GM12873 (cell line): ENCODE data around the gene NEBL.

ENCODE experiments used
- TF ChIP-seq, protein P1 (sequence below): IDR thresholded peaks from 2 replicates; pipeline ENCODE4 v1.5.1; 2012; ENCODE audit warnings: low read depth, mild to moderate bottlenecking, moderate library complexity, low read length, control low read depth; ENCODE audit not compliant: insufficient read depth; ENCODE audit errors: missing control alignments

Gene NEBL

DNA sequence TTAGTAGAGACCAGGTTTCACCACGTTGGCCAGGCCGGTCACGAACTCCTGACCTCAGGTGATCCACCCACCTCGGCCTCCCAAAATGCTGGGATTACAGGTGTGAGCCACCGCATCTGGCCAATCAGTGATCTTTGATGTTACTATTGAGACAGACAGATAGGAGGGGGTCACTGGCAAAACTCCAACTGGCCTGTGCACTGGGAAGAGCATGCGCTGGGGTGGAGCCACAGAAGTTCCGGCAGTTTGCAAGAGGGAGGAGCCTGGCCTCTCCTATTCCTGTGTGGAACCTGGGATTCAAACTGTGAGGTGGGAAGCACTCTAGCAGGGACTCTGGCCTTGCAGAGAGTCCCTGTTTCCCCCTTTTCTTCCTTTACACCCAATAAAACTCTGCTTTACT is 60.7 kb downstream of the NEBL start:
- TF ChIP-seq, protein P1, sequence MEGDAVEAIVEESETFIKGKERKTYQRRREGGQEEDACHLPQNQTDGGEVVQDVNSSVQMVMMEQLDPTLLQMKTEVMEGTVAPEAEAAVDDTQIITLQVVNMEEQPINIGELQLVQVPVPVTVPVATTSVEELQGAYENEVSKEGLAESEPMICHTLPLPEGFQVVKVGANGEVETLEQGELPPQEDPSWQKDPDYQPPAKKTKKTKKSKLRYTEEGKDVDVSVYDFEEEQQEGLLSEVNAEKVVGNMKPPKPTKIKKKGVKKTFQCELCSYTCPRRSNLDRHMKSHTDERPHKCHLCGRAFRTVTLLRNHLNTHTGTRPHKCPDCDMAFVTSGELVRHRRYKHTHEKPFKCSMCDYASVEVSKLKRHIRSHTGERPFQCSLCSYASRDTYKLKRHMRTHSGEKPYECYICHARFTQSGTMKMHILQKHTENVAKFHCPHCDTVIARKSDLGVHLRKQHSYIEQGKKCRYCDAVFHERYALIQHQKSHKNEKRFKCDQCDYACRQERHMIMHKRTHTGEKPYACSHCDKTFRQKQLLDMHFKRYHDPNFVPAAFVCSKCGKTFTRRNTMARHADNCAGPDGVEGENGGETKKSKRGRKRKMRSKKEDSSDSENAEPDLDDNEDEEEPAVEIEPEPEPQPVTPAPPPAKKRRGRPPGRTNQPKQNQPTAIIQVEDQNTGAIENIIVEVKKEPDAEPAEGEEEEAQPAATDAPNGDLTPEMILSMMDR = no peak

DNA sequence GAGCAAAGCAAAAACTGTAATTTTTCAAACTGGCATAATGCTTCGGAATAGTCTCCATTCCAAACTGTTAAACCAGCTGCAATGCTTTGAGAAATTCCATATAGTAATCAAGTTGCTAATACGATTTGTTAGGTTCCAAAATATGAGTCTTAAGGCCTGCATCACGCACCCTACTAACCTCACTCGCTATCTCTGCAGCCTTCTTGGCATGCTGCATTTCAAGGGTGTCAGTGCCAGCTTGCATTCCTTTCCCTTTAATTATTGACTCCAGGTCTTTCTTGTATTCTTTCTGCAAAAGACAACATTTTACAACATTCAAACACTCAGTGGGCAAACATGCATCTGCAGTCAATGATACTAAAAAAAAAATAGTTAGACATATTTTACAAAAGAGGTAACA is 61.8 kb downstream of the NEBL start:
- TF ChIP-seq, protein P1 = no peak

- TF ChIP-seq, protein P1 = no peak
Measured at GRCh38 chr10:20834825-20835224, 62.3 kb downstream of the NEBL start.

GRCh38 chr10:20822825-20823224 is 74.3 kb downstream of the NEBL start:
- TF ChIP-seq, protein P1 = no peak

DNA sequence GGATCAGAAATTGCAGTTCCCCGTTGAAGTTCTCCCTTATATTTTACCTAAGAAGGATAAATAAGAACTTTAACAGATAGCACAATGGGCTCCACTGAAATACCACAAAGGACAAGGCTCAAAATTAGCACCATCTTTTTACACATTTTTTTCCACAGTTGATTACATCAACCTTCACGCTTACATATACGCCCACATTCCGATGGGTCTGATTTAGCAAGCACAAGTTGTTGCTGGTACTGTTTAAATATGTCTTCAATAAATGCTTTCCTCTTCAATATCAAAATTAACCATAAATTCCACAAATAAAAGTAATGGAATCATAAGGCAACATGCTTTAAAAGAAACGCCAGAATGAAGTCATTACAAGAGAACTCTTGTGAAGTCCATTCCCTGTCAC is 79.5 kb downstream of the NEBL start:
- TF ChIP-seq, protein P1 = no peak

GRCh38 chr10:20817116-20817515 is 80.0 kb downstream of the NEBL start:
- TF ChIP-seq, protein P1 = no peak

DNA sequence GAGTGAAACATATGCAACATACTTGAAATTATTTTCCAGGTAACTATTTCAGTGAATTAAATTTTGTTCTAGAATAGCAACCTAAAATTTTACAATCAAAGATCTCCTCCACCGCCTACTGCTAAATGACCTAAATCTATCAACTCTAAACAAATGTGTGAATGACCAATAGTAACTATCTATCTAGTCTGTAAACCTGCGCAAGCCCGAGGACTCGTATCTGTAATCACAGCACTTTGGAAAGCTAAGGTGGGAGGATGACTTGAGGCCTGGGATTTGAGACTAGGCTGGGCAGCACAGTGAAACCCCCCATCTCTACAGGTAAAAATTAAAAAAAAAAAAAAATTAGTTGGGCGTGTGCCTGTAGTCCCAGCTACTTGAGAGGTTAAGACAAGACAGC is 83.0 kb downstream of the NEBL start:
- TF ChIP-seq, protein P1 = no peak
